ENCODE measurements around the gene B3GAT1.

B3GAT1 gene

DNA sequence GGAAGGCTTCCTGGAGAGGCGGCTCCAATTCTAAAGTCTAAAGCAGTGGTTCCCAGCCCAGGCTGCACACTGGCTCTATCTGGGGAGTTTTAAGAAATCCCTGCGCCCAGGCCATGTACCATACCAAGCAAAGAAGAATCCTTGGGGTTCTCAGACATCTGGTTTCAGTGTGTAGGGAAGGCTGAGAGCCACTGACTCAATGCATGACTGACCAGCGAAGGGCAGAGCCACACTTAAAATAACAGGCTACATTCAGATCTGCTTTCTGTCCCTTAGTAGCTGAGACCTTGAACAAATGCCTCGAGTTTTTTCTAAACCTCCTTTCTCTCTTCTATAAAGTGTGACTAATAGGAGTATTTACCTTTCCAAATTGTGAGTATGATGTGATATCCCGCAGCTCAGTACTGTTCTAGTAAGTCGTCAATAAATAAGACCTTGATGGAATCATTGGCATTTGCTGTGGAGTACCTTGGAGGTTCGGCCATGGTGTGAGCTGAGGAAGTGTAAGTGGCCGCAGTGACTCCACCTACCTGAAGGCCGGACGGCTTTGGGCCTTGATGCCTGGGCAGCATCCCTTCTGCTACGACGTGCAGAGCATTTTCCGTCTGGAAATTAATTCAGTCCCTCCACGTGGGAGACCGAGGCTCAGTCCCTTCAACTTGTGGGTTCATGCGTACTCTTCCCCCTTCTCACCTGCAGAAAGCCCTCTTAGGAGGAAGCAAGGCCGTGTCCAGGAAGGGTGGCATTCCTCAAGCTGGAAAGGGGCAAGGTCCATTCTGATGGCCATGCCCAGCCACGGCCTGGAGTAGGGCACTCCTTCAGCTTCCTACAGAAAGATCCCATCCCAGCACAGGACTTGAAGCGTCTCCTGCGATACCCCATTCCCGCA, 55.1 kb downstream of the B3GAT1 start:
- no peak for ATAC-seq (ENCODE audit: insufficient read depth, low read depth)
- peaks cover 12% of the 10 kb centered on the region for H3K4me1 ChIP-seq (ENCODE audit: insufficient read depth, low read length)
- H3K9me3 ChIP-seq (ENCODE audit: insufficient read depth, low read length, severe bottlenecking): no peaks in the 10 kb centered on the region
- no peak overlapping the region for H3K4me2 ChIP-seq (ENCODE audit: insufficient read depth, low read length)
- DNase-seq: no peak
- TF ChIP-seq EZH2 (IDR thresholded peaks at IDR 0.05; ENCODE audit: borderline replicate concordance, low read depth, low read length, severe bottlenecking) (no peak), CTCF (IDR thresholded peaks at IDR 0.05; ENCODE audit: borderline replicate concordance, extremely low read depth, low read length, poor library complexity, severe bottlenecking) (no peak)
- H4K20me1 ChIP-seq (ENCODE audit: insufficient read depth, low read length): no peaks in the 10 kb centered on the region
- H3K4me3 ChIP-seq (ENCODE audit: low read depth in 1 of 2, low read length in 2 of 2): no peak overlapping the region
- H3K9ac ChIP-seq (ENCODE audit: low read depth, low read length): no peak overlapping the region
- H3K27me3 ChIP-seq (ENCODE audit: insufficient read depth, low read length, poor library complexity): no peaks in the 10 kb centered on the region
- no peak overlapping the region for H2AFZ ChIP-seq (ENCODE audit: low read depth, low read length)
- no peaks in the 10 kb centered on the region for H3K79me2 ChIP-seq (ENCODE audit: insufficient read depth, low read length)
- peaks cover 3% of the 10 kb centered on the region; the same call in 1 of the 2 replicates for H3K36me3 ChIP-seq (ENCODE audit: insufficient read depth, low read length)
- no peak overlapping the region for H3K27ac ChIP-seq (ENCODE audit: low read length)

GRCh38 chr11:134355656-134356055, 56.4 kb downstream of the B3GAT1 start:
- no peak overlapping the region for H3K9ac ChIP-seq (ENCODE audit: low read depth, low read length)

GRCh38 chr11:134355136-134355535, 56.9 kb downstream of the B3GAT1 start:
- Histone ChIP-seq H3K9me3 (ENCODE audit: insufficient read depth, low read length, severe bottlenecking) (no peaks in the 10 kb centered on the region), H2AFZ (ENCODE audit: low read depth, low read length) (no peak overlapping the region), H3K27me3 (ENCODE audit: insufficient read depth, low read length, poor library complexity) (no peaks in the 10 kb centered on the region), H3K4me1 (ENCODE audit: insufficient read depth, low read length) (peaks cover 5% of the 10 kb centered on the region), H3K4me2 (ENCODE audit: insufficient read depth, low read length) (no peak overlapping the region), H3K79me2 (ENCODE audit: insufficient read depth, low read length) (no peaks in the 10 kb centered on the region), H3K27ac (ENCODE audit: low read length) (no peak overlapping the region), H4K20me1 (ENCODE audit: insufficient read depth, low read length) (no peaks in the 10 kb centered on the region), H3K36me3 (ENCODE audit: insufficient read depth, low read length) (peaks cover 3% of the 10 kb centered on the region; the same call in 1 of the 2 replicates), H3K4me3 (ENCODE audit: low read depth in 1 of 2, low read length in 2 of 2) (no peak overlapping the region), H3K9ac (ENCODE audit: low read depth, low read length) (no peak overlapping the region)
- ATAC-seq (ENCODE audit: insufficient read depth, low read depth) (no peak), DNase-seq (no peak)
- TF ChIP-seq EZH2 (IDR thresholded peaks at IDR 0.05; ENCODE audit: borderline replicate concordance, low read depth, low read length, severe bottlenecking): no peak
- TF ChIP-seq CTCF (IDR thresholded peaks at IDR 0.05; ENCODE audit: borderline replicate concordance, extremely low read depth, low read length, poor library complexity, severe bottlenecking): no peak

More at GRCh38 chr11:134355656-134356055, 56.4 kb downstream of the B3GAT1 start:
- H3K4me3 ChIP-seq (ENCODE audit: low read depth in 1 of 2, low read length in 2 of 2): no peak overlapping the region
- no peak overlapping the region for H2AFZ ChIP-seq (ENCODE audit: low read depth, low read length)
- H3K27ac ChIP-seq (ENCODE audit: low read length): no peak overlapping the region
- DNase-seq (no peak), ATAC-seq (ENCODE audit: insufficient read depth, low read depth) (no peak)
- no peaks in the 10 kb centered on the region for H4K20me1 ChIP-seq (ENCODE audit: insufficient read depth, low read length)
- no peaks in the 10 kb centered on the region for H3K79me2 ChIP-seq (ENCODE audit: insufficient read depth, low read length)
- peaks cover 7% of the 10 kb centered on the region for H3K4me1 ChIP-seq (ENCODE audit: insufficient read depth, low read length)
- no peaks in the 10 kb centered on the region for H3K9me3 ChIP-seq (ENCODE audit: insufficient read depth, low read length, severe bottlenecking)
- H3K4me2 ChIP-seq (ENCODE audit: insufficient read depth, low read length): no peak overlapping the region
- TF ChIP-seq EZH2 (IDR thresholded peaks at IDR 0.05; ENCODE audit: borderline replicate concordance, low read depth, low read length, severe bottlenecking): no peak
- TF ChIP-seq CTCF (IDR thresholded peaks at IDR 0.05; ENCODE audit: borderline replicate concordance, extremely low read depth, low read length, poor library complexity, severe bottlenecking): no peak
- peaks cover 3% of the 10 kb centered on the region; the same call in 1 of the 2 replicates for H3K36me3 ChIP-seq (ENCODE audit: insufficient read depth, low read length)
- no peaks in the 10 kb centered on the region for H3K27me3 ChIP-seq (ENCODE audit: insufficient read depth, low read length, poor library complexity)

Measured in DND-41 (cell line).